ENCODE measurements around the gene GRAMD4.

The GRAMD4 gene

DNA sequence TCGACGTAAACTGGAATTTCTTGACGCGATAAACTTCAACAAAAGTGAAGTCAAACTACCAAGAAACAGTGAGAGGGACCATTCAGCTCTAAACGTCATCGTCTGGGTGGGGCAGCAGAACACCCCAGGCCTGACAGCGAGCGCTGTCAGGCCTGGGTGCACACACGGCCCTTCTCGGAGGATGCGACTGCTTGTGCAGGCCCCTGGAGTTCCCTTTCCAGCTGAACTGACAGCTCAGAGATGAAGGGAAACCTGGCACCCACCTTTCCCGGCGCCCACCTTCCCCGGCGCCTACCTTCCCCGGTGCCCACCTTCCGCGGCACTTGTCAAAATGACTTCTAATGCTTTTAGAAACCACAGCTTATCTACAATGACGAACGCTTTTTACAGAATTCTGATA, 70.0 kb downstream of the GRAMD4 start:
- DNase-seq (ENCODE audit: low read depth) = no peak

DNA sequence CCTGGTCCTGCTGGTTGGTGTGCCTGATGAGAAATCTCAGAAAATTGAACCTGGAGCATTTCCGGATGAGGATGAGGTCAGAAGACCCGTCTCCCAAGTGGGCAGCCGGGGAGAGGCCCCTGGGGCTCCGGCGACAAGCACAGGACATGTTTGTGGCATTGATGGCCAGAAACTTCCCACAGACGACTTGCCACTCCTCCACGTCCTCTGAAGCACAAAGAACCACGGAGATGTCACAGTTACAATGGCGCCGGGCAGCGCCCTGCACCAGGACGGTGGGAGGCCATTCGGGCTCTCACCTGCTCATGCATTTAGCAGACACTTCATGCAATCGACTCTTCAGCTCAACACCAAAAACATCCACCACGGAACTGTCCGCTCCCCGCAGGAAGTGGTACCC, 71.4 kb downstream of the GRAMD4 start:
- no peak for DNase-seq (ENCODE audit: low read depth)

DNA sequence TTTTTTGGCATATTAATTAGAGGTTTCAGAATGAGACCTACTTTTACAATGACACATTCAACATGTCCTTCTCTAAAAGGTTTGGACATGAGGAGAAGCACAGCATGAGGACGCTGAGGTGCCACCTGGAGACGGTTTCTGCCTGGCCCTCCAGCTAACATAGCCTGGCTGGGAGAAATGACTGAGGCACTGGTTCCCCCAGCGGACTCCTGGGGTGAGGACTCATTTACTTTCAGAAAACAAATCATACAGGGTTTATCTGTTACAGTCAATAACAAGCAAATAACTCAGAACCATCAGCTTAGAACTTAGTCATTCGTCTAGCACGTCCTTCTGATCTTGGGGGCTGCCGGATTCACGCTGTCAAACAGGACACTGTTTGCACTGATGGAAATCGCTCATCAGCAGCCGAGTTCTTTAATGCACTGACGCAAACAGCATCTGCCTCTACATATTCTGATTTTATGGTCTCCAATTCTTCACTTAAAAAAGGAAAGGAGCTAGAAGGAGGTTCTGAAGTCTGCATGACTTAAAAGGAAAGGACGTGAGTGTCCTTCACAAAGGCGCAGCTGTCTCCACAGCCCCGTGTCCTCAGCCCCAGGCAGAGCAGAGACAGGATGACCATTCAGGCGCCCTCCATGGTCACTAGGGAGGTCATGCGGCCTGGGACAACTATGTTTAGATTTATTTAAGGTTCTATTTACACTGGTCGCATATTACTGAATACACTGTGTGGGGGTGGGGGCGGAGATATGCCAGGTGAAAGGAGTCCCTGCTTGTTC, 73.6 kb downstream of the GRAMD4 start:
- no peak for DNase-seq (ENCODE audit: low read depth)

DNA sequence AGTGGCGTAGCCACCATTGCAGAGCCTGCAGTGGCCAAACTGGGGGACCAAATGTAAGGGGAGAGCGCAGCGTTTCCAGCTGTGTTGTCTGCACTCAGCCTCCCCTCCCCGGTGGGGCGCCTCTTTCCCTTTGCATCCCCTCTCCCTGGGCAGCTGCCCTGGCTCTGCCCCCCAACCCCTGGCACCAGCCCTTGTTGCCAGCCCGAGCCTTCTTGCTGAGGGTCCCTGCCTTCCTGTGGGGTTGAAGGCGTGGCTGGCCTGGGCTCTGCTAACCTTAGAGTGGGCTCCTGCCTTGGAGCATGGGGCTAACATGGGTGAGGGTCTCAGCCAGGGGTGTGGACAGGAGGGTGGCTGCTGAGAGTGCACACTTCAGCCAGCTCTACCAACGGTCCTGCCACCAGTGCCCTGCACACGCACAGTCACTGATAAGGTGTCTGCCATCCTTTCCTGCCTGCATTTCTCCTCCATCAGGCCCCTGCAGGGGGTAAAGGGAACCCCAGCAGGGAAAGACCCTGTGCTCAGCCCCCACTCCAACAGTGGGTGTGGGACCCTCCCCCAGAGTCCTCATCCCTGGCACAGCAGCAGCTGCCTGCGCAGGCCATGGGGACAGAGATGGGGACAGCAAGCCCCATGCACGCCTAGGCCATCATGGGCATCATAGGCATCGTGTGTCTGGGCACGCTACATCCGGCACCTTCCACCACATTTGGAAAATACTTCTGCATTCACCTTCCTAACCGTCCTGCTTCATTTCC, 74.4 kb downstream of the GRAMD4 start:
- no peak for DNase-seq (ENCODE audit: low read depth)

- DNase-seq (ENCODE audit: low read depth) = no peak
These were observed 75.4 kb downstream of the GRAMD4 start for GRCh38 chr22:46695346-46696228.

DNA sequence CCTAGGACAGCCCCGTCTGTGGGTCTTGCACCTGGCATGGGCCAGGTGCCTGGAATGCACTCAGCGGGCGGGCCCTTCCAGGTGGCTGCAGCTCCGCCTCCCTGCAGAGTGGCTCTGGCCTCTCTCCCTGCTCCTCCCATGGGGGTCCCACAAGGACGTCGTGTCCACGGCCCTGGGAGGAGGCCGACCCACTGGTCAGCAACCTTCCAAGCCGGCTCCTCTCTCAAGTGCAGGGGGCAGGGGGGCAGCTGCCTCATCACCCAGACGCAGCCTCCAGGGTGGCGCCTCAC, 76.0 kb downstream of the GRAMD4 start:
- no peak for DNase-seq (ENCODE audit: low read depth)

DNA sequence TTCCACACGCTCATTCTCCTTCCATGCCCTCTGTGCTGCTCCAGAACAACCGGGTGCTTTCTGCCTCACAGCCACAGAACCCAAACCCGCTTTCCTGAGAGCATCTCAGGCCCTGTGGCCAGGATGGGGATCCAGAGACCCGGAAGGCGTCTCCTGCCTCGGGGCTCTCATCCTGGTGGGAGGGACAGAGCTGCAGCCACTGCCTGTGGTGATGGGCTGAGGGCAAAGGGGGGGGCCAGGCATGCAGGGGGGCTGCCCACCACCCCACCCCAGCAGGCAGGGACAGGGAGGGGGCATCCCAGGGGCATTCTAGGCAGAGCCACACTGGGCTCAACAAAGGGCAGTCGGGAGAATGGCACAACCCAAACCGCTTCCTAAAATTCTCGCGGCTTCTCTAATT, 76.4 kb downstream of the GRAMD4 start:
- no peak for DNase-seq (ENCODE audit: low read depth)

- no peak for DNase-seq (ENCODE audit: low read depth)
These were observed 77.8 kb downstream of the GRAMD4 start for GRCh38 chr22:46697811-46698515.

- no peak for DNase-seq (ENCODE audit: low read depth)
These were observed 78.9 kb downstream of the GRAMD4 start for GRCh38 chr22:46699091-46699490.

DNA sequence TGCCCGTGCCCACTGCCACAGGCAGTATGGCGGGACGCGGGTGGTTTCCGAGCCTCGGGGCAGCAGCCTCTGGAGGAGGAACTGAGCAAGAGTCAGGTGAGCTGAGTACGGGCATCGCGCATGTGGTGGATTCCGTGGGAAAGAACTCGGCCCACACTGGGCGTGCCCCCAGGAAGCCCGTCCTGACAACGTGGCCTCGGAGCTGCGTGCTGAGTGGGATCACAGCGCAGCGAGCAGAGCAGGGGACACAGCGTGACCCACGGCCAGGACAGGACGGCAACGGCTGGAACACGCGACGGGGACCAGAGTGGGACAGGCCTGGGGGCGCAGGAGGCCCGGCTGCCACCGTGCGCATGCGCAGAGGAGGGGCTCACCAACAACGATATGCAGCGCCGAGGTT, 81.1 kb downstream of the GRAMD4 start:
- DNase-seq (ENCODE audit: low read depth) = no peak

GRCh38 chr22:46703171-46703995, 83.2 kb downstream of the GRAMD4 start:
- no peak for DNase-seq (ENCODE audit: low read depth)

DNA sequence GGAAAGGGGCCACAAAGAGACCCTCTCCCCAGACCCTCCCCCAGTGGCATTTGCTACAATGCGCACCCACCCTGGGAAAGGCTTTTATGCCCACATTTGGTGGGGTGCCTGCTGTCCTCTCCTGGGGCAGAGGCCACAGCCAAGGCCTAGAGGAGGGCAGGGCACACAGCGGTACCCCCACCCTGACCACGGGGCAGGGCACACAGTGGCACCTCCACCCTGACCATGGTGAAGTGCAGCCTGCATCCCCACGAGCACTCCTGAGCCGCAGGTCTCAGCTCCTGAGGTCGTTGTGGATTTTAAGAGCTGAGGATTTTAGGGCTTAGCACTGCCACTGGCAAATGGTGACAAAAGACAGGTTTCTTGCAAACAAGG, 83.8 kb downstream of the GRAMD4 start:
- no peak for DNase-seq (ENCODE audit: low read depth)

DNA sequence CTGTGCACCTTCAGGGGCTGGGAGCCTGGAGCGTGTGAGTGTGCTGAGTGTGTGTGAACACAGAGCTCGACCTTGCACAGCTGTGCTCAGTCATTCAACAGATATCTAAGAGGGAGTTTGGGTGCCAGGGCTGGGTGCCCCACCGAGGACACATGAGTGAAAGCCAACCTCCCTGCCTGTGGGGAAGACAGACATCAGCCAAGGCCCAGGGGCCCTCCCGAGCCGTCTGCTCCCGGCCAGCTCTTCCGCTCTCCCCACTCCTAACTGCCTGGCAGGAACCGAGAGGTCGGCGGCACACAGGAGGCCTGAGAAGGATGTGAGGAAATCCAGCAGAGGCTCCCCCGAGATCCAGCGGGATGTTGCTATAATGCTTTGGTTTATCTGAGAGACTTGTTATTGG, 85.9 kb downstream of the GRAMD4 start:
- DNase-seq (ENCODE audit: low read depth) = no peak

DNA sequence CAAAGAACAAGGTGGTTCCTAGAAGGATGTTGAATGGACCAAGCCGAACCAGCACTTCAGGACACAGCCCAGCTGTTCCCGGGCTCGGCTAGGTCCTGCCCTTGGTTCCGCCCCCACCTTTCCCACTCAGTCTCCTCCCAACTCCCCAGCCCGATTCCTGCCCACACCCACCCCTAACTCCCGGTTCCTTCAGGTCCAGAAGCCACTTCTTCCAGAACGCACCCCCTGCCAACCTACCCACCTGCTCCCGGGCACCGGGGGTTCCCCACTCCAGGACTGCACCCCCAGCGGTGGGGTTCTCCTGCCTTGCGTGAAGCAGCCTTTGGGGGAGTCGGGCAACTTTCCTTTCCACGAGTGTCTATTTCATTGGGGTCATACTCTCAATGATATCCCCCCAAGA, 87.1 kb downstream of the GRAMD4 start:
- DNase-seq (ENCODE audit: low read depth) = no peak

- DNase-seq (ENCODE audit: low read depth) = no peak
These were observed 87.8 kb downstream of the GRAMD4 start for GRCh38 chr22:46707827-46708570.

GRCh38 chr22:46708766-46709330, 88.7 kb downstream of the GRAMD4 start:
- DNase-seq (ENCODE audit: low read depth) = no peak

GRCh38 chr22:46710806-46711205, 90.6 kb downstream of the GRAMD4 start:
- no peak for DNase-seq (ENCODE audit: low read depth)

DNA sequence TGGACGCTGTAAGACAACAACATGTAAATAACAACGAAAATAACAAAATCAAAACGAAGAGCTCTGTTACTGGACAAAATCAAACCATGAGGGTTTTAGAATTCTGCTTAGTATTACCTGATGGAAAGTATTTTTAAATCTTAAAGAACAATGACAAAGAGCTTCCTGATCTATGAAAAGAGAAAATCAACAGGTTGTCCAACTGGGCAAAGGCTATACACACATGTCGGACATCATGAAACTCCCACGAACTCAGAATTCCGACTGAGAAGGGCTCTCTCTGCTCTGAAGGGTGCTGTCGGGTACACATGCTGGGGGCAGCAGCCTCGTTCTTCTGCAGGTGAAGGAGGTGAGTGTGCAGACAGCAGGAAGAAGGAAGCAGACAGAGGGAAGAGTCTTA, 92.1 kb downstream of the GRAMD4 start:
- no peak for DNase-seq (ENCODE audit: low read depth)

GRCh38 chr22:46714550-46714949, 94.4 kb downstream of the GRAMD4 start:
- no peak for DNase-seq (ENCODE audit: low read depth)

DNA sequence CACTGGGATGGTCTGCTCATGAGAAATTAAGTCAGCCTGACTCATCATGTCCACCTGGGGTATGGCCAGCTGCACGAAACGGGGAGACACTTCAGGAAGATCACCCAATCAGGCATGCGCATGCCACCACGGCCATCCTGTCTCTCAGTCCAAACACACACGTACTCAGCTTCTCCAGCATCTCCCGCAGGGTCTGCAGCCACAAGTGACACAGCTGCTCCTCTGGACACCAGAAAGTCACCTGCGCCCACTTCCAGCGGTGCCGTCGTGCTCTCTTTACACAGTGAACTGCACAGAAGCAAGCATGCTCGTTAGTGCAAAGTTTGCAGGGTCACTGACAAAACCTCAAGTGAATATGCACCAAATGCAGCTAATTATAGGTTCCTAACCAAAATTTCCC, 99.7 kb downstream of the GRAMD4 start:
- no peak for DNase-seq (ENCODE audit: low read depth)

Data from T follicular helper cell (primary cell).